HepG2 (cell line): ENCODE results near the gene DPEP3. TPM values are rescaled to one million over a fixed set of nuclear protein-coding genes. Genes with fewer than 3 reads are reported as not detected.

ENCODE experiments used
- ARNTL ChIP-seq: sonication (generic); formaldehyde crosslinking; IDR thresholded peaks from 2 replicates; pipeline ENCODE4 v1.4.0; 2020; ENCODE audit warnings: mild to moderate bottlenecking, missing genetic modification reagents
- GABPB1 ChIP-seq: IDR thresholded peaks from 2 replicates; pipeline ENCODE4 v1.6.1; 2016; ENCODE audit warnings: mild to moderate bottlenecking, missing genetic modification reagents, moderate library complexity, missing compliant biosample characterization
- NFE2 ChIP-seq: sonication (generic); formaldehyde crosslinking; IDR thresholded peaks from 2 replicates; pipeline ENCODE4 v1.4.0; 2020; ENCODE audit warnings: missing genetic modification reagents
- NPAS2 ChIP-seq: sonication (generic); formaldehyde crosslinking; IDR thresholded peaks from 2 replicates; pipeline ENCODE4 v1.8.0; 2022; ENCODE audit warnings: mild to moderate bottlenecking, missing genetic modification reagents, borderline replicate concordance
- PRDM15 ChIP-seq: sonication (generic); formaldehyde crosslinking; IDR thresholded peaks from 2 replicates; pipeline ENCODE4 v1.4.0; 2020; ENCODE audit warnings: missing genetic modification reagents
- SMYD3 ChIP-seq: sonication (generic); formaldehyde crosslinking; IDR thresholded peaks from 2 replicates; pipeline ENCODE4 v1.8.1; 2023; ENCODE audit warnings: mild to moderate bottlenecking, missing genetic modification reagents
- SNRNP70 ChIP-seq: fragments of 200-400 bp; formaldehyde crosslinking; IDR thresholded peaks from 2 replicates; pipeline ENCODE4 v1.6.1; 2017; ENCODE audit warnings: mild to moderate bottlenecking, low read depth, low read length, moderate library complexity
- ZKSCAN1 ChIP-seq: fragments of 150-350 bp; IDR thresholded peaks from 2 replicates; pipeline ENCODE4 v1.6.1; 2014; ENCODE audit warnings: low read length
- ZNF160 ChIP-seq: sonication (generic); formaldehyde crosslinking; IDR thresholded peaks from 2 replicates; pipeline ENCODE4 v1.8.0; 2022; ENCODE audit warnings: mild to moderate bottlenecking, inconsistent platforms, missing genetic modification reagents
- ZNF235 ChIP-seq: sonication (generic); formaldehyde crosslinking; IDR thresholded peaks from 2 replicates; pipeline ENCODE4 v1.8.1; 2023; ENCODE audit warnings: mild to moderate bottlenecking, missing genetic modification reagents, borderline replicate concordance
- ZNF280B ChIP-seq: sonication (generic); formaldehyde crosslinking; IDR thresholded peaks from 2 replicates; pipeline ENCODE4 v1.5.0; 2020; ENCODE audit warnings: missing genetic modification reagents, mild to moderate bottlenecking, borderline replicate concordance
- ZNF318 ChIP-seq: sonication (generic); formaldehyde crosslinking; IDR thresholded peaks from 2 replicates; pipeline ENCODE4 v1.4.0; 2020; ENCODE audit warnings: mild to moderate bottlenecking, missing genetic modification reagents
- ZNF362 ChIP-seq: sonication (generic); formaldehyde crosslinking; IDR thresholded peaks from 2 replicates; pipeline ENCODE4 v1.4.0; 2020; ENCODE audit warnings: missing genetic modification reagents, mild to moderate bottlenecking, borderline replicate concordance
- polyA plus RNA-seq, 8 experiments: library from polyadenylated mRNA; depleted of rRNA in 3 of 8; stranded (reverse) in 7 of 8; unstranded in 1 of 8; fragments of >200 nt; fragmentation: Illumina TruSeq in 4 of 8; extraction: Trizol in 4 of 8; gene quantifications; 2 replicates each; pipeline versions ENCODE4 v1.2.1 to v1.2.3, GENCODE V29; 2011 to 2016; ENCODE audit warnings: low read depth in 4 of 8, missing spikeins in 1 of 8, mixed read lengths in 1 of 8; ENCODE audit not compliant: insufficient read depth in 1 of 8
- total RNA-seq, 5 experiments: library from RNA; depleted of rRNA; stranded (reverse); fragments of >200 nt; fragmentation: Illumina TruSeq; extraction: Trizol; gene quantifications; 2 replicates each; pipeline ENCODE4 v1.2.3, GENCODE V29; 2016; ENCODE audit warnings: low read depth in 1 of 5

Gene DPEP3
- total and polyA plus RNA-seq, 2 of the 13 experiments (the other 11 are each of a cell fraction or from before 2014, with no cell fraction given): not detected

GRCh38 chr16:67965668-67966548 lies 14.4 kb downstream of the DPEP3 start (continued):
- TF ChIP-seq NFE2 (CRISPR knock-in tag) (no peak), SNRNP70 (no peak), ZKSCAN1 (no peak), PRDM15 (CRISPR knock-in tag) (peak; percentile 86), NPAS2 (CRISPR knock-in tag) (no peak), ZNF362 (no peak; the same call in 1 of the 2 replicates), SMYD3 (CRISPR knock-in tag) (no peak), ZNF318 (CRISPR knock-in tag) (0 out of 2 replicates have a peak, but pooled peaks have one; percentile 32), ZNF160 (CRISPR knock-in tag) (no peak), GABPB1 (CRISPR knock-in tag) (peak; percentile 7; the same call in 1 of the 2 replicates), ARNTL (CRISPR knock-in tag) (0 out of 2 replicates have a peak, but pooled peaks have one; percentile 32), ZNF280B (no peak), ZNF235 (no peak)
